HS-27A (cell line): Measurements from ENCODE around the gene STX16.

Source experiments
- DNase-seq: peaks from one replicate; pipeline ENCODE4 v3.0.0-alpha.2; 2012; ENCODE audit warnings: low read depth, missing footprints

STX16 gene

DNA sequence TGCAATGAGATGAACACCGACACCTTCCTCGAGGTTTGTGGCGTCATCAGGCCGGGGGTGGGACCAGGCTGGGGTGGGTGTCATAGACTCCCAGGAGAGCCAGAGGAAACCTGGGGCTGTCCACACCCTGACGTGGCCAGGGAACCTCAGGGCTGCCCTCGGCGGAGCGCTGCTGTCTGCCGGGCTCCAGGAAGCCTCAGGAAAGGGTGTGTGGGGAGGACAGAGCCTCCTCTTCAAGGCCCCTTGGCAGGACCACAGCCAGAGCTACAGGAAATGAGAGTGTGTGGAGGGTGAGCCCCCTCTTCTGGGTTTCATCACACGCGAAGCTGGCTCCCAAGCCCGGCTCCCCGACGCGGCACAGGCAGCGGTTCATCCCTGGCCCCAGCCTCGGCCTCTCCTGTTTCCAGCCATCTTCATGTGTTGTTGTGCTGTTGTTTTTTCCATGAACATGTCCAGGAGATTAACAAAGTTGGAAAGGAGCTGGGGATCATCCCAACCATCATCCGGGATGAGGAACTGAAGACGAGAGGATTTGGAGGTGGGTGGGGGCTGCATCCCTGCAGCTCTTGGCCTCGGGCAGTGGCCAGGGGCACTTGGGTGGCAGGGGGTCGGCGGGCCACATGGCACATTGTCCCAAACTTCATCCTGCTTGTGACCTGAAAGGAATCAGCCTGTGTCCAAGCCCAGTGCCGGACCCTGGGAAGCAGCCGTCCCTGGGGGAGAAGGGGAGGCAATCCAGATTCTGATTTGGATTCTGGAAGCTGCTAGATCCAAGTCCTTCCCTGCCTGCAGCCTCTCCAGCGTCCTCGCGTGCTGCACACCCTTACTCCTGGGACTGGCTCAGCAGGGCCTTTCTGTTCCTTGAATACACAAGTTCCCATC, 47.9 kb downstream of the STX16 start:
- no peak for DNase-seq

DNA sequence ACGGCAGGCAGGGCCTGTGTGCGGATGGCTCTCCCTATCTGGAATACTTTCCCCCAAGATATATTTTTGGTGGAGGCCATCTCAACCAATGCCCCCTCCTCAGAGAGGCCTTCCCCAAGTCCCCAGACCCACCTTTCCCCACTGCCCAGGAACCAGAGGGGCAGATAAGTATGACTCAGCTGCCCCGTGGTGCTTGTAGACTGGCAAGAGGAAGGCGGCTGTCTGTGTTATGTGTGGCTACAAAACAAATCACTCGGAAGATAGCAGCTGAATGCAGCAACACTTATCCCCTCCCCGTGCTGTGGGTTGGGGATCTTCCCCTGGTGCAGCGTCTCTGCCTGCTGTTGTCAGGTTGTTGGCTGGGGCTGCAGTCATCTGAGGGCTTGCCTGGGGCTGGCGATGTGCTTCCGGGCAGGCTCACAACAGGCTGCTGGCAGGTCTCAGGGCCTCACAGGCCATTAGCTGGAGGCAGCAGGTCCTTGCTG, 48.6 kb downstream of the STX16 start:
- no peak for DNase-seq

DNA sequence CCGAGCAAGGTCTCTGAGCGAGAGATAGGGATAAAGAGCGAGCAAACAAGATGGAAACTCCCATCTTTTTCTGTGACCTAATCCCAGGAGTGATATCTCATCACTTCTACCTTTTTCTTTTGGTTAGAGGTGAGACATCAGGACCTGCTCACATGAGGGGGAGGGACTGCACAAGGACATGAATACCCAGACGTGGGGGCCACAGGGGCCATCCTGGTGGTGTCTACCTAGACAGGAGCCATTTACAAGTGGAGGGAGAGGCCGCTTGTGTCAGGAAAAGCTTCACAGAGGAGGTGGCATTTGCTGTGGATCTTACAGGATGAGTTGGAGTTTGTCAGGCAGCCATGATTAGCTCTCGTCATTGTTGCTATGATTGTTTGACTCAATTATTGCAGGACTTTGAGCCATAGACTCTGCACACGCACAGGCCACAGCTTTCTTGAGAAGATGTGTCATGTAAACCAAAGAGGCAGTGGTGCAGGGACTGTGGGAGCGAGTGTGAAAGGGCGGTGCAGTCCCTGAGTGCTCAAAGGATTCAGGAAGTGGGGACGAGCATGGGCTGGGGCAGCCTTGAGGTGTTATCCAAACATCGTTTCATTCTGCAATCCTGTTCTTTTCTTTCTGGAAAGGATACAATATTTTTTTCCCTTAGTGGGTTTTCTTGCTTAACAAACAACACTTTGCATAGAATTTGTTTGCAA, 49.2 kb downstream of the STX16 start:
- DNase-seq = no peak

DNA sequence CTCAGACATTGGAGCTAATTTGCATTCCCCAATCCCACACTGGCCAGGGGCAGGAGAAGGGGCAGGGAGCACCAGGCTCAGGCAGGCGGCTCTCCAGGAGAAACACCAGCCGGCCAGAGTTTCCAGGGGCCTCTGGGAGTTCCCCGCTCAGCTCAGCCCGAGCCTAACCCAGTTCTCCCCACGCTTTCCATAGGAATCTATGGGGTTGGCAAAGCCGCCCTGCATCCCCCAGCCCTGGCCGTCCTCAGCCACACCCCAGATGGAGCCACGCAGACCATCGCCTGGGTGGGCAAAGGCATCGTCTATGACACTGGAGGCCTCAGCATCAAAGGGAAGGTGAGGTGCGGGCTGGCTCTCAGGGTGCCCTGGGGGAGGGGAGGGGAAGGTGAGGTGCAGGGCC, 49.7 kb downstream of the STX16 start:
- no peak for DNase-seq

DNA sequence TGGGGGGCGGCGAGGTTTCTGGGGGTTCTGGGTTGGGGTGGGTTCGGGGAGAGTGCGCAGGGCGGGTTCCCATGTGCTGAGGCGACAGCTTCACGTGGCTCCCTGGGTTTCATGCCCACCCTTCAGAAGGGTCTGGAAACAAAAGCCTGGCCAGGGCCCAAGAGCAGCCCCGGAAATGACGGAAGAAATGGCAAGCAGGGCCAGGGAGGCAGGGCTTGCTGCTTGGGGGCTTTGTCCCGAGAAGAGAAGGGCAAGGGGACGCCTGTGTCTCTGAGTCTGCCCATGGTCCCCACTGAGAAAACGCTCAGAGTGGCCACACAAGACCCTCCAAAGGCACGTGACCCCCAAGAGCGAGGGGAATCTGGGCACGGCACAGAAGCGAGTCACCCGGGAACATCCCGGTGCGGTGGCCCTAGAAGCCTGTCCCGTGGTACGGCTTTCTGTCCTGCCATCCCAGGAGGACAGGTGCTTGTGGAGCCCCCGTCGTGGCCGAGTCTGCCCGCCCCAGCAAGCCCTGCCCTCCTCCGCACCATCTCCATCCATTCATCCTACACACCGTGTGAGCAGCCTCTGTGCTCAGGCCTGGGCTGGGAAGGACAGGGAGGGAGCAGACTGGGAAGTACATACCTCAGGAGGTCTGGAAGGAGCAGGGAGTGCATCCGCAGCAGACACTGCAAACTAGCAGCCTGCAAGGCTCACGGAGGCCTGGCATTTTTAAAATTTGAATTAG, 50.5 kb downstream of the STX16 start:
- DNase-seq = no peak

DNA sequence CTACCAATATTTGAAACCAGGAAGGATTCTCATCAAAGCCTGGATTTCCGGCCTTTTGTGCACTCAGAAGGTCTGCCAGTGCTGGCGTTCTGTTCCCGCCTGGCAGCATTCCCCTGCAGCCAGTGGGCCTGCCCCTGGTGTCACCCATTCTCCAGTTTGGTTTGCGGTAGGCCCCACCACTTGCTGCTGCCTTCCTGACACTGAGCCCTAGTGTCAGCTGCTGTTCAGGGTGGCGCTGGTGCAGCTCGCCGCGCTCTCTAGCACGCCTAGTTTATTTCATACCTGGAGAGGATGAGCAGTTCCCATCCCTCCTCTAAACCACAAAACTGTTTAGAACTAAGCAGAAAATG, 51.1 kb downstream of the STX16 start:
- DNase-seq = no peak

DNA sequence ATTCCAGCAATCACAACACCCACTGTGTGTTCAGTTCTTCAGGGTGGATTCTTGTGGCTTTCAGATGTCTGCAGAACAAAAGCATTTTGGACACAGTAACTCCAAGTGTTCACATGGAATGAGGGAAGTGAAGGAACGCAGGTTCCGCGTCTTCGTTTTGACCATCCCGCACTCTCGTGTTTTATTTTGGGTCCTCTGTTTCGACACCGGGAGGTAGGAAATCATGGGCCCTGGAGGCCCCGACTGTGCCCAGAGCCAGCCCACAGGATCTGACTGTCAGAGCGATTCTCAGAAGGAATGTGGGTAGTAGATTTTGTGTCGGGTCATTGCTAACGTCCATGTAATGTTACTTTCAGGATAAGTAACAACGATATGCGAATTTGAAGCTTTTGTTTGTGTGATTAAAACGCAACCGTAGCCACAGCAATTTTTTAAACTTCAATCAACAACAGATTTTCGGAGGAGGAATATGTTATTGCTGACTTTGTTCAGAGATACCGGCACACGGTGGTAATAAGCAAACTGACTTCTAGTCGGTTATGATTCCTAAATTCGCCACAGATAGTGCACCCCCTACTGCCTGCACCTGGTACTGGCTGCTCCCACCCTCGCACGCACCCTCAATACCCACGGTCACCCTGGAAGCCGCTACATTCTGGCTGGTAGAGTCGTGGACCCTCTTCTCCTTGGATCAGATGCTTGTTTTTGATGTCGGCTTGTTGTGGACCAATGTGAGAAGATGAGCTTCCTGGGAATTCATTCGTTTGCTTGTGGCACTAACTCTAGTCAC, 52.0 kb downstream of the STX16 start:
- no peak for DNase-seq

DNA sequence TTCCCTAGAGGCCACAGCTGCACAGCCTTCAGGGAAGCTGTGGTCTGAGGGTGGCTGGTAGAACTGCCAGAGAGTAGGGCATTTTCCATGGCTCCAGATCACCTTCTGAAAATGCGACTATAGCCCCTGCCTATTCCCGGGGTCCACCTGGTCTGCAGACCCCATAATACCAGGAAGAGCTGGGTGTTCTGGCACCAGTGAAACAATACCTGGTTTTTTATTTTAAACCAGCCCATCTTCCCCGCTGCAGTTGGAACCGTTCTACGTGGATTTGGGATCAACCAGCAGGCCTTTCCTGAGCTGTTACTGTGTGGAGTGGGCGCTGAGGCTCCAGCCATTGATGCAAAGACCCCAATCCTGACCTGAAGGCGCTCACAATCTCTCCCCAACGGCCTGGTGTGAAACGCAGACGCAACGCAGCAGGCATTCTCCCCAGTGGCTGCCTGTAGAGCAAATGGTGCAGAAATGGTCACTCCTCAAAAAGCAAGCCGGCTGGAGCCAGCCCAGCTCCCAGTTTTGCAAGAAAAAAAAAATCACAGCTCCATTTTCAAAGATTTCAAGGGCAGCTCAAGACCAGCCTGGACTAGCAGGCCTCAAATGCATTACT, 52.8 kb downstream of the STX16 start:
- no peak for DNase-seq

DNA sequence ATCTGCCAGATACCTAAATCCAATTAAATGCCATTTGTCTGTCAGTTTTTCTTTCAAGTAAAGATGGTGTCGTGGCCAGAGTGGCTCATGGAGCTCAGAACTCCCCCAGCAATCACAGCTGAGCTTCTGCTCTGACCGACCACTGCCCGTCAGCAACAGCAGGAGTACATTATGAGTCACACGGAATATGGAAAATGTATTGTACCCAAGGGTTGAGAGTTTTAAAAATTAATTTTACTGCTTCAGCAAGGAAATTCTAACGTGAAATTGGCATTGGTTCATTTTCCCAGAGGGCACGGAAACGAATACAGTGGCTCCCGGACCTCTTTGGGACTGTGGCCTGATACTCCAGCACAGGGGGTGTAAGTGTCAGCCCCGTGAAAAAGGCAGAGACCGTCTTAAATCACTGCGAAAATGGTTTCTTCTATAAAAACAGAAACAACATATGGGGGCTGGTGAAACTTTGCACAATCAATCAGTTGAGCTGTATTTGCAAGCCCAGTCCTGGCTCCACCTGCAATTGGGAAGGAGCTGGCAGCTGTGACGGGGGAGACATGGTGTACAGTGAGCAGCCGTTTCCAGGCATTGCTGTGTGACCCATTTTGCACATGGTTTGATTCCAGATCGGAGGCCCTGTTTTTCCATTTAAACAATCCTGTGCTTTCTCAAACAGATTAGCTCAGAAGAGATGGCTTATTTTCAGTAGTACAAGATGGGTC, 54.3 kb downstream of the STX16 start:
- DNase-seq = no peak

DNA sequence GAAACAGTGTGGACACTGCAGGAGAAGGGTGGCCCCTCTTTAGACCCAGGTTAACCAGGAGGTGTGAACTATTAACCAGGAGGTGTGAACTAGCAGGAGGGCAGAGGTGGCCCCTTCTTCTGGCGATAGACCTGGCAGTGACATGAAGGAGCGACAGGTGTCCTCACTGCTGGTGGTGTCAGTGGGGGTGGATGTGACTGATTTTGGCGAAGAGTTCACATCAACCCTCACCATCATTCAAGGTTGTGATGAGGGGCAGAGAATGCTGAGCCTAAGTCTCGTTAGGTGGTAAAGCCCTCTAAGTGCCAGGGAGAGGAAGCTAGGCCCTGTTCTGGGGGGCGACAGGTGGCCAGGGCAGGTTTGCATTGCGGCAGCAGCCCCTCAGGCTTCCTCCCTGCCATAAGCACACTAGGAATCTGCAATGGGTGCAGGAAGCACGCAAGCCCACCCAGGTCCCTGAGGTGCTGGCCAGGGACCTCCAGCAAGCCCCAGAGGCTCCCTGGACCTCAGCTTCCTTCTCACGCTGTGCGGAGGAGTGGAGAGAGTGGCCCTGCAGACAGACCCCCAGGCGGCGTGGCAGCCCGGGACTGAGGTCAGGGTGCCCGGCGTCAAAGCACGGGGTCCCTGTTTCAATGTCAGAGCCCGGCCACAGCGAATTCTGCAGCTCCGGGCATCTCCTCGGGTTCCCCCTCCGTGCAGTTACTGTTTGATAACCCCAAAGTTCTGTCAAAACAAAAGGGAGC, 55.2 kb downstream of the STX16 start:
- no peak for DNase-seq

DNA sequence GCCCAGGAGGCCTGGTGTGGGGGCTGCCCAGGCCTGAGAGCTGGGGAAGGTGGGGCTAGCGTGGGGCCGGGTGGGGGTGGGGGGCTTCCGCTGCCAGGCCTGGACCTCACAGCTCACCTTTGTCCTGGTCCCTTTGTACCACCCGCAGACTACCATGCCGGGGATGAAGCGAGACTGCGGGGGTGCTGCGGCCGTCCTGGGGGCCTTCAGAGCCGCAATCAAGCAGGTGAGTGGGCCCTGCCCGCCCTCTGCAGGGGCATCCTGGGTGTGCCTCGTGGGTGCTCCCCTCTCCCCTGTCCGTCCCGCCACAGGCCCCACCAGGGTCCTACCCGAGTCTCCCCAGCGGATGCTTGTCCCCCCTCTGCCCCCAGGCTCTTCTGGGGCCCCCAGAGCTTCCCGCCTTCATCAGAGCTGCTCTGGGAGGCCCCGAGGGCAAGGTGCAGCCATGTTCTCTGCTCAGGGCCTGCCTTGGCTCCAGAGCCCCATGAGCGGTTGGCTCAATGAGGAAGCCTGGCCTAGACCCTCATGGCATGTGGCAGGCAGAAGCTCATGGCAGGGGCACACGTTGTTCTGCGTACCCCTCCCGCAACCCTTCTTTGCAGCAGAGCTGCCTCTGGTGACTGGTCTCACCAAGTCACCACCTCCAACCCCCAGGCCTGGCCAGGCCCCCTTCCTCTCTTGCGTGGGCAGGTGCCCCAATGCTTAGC, 56.0 kb downstream of the STX16 start:
- DNase-seq = no peak

DNA sequence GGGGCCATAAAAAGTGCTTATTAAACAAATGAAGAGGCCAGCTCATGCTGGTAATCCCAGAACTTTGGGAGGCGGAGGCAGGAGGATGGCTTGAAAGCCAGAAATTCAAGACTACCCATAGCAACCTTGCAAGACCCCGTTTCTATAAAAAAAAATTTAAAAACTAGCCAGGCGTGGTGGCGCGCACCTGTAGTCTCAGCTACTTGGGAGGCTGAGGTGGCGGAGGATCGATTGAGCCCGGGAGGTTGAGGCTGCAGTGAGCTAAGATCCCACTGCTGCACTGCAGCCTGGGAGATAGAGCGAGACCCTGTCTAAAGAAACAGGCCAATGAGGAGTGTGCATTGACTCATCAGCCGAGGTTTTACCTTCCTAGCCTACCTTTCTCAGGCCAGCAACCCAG, 56.7 kb downstream of the STX16 start:
- DNase-seq = no peak

DNA sequence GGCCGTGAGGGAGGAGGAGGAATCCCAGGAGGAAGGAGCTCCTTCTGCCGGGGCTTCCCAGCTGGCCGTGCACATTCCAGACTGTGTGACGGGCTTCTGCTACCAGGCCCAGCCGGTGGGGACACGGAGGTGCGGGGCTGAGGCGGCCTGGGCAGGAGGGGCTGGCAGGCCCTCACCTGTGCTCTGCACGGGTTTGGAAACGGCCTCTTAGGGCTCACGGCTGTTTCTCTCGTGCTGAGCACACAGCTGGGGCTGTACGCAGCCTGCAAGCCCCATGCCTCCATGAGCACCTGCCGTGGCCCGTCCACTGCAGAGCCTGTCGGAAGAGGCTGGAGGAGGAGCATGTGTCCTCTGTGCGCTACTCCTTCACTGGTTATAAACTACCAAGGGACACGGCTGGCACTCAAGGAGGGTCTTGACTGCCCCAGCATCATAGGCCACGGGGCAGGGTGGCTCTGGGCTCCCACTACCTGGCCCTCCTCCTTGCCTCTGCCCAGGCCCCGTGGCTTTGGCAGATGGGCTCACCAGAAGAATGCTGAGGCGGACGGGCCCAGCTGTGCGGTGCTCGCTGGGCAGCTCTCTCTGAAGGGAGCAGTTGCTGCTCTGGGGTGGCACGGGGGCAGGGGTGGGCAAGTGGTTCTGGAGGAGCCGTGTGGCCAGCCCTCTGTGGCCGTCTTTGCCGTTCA, 57.3 kb downstream of the STX16 start:
- DNase-seq = no peak

DNA sequence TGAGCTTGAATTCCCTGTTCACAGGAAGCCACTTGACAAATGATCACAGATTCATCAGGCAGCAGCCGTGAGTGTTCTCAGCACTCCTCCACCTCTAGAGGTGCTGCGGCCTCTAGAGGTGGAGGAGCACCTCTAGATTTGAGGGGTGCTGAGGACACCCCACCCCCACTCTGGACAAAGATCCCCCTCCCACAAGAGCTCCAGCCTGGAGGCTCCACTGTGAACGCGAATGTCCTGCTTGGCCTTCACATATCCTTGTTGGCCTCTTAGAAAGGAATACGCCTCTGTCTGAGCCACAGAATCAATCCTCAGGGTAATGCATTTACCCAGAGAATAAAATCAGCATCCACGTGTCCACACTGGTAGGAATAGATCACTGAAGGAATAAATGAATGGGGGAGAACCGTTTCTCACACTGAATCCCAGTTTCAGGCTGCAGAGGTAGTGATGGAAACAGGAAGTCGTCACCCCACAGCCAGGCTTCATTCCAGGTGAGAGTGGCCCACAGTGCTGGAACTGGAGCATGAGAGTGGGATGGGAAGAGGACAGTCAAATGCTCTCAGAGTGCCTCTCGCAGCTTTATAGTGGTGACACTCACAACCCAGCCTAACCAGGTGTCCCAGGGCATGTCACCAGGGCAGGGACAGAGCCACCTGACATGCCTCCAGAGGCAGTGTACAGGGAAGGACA, 58.1 kb downstream of the STX16 start:
- no peak for DNase-seq

DNA sequence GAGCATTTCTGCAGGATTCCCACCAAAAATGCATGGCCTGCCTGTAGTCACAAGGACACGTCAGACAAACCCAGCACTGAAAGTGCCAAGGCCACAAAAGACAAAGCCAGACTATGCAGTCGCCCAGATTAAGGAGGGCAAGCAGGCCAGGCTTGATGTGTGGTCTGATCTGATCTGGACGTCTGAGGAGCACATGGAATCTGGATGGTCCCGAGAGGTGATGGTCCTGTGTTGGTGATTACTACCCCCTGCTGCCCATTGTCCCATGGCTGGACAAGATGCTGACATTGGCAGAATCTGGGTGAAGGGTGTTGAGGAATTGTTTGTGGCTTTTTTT, 58.6 kb downstream of the STX16 start:
- no peak for DNase-seq

DNA sequence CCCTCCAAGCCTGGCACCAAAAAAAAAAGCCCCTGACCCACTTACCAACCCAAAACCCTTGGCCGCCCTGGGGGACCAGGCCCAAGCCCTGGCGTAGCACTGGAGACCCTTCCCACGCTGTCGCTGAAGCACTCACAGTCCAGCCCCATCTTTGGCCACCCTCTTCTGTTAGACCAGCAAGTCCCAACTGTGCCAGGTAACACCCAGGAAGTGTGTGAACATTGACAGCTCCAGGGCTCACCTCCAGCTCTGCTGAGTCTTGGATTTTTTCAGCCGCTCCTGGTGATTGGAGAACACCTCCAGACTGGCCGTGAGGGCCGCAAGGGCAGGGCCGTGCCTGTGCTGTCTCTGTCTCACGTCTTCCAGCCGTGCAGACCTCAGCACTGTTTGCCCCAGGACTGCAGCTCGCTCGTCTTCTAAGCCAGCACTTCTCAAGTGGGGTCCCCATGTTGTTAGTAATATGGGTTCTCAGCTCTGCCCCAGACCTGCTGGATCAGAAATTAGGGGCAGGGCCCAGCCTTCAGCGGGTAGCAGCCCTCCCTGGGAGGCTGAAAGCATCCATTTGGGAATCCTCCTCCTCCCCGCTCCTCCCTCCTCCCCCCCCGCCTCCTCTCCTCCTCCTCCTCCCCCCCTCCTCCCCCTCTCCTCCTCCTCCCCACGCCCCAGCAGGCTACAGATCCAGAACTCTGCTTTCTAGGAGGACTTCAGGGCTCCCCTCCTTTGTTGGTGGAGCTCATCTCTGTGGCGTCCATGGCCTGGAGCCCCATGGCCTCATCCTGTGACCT, 59.6 kb downstream of the STX16 start:
- no peak for DNase-seq

DNA sequence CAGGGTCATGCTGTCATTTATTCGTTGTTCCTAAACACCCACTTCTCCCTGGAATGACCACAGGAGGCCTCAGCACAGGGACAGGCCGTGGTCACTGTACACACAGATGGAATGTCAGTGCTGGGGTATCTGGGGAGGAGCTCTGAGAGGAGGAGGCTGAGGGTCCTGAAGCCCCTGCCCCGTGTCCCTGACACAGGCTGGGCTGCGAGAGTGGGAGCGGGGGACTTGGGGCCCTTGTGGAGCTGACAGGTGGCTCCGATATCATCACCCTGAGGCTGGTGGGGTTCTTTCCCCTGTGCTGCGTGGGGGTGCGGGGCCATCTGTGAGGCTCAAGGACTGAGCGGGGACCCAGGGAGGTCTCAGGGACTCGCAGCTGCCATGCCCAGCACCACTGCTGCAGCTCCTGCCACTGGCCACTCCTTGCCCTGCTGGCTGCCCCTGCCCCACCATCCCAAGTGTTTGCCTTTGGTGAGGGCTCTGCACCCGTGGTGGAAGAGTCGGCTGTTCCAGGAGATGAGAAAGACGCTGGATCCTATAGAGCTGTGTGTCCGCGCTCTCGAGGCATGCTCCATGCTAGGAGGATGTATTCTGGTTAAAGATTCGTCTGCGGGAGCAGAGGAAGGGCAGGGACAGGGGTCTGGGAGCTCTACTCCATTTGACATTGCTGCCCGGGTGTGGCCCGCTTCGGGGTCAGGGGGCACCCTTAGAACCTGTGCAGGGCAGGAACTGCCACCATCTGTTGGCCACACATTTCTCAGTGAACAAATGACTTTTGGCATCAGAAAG, 60.4 kb downstream of the STX16 start:
- DNase-seq = no peak
